ENCODE results near the gene TJP1. TPM values are rescaled to one million over a fixed set of nuclear protein-coding genes. Genes with fewer than 3 reads are reported as not detected.

Gene TJP1
- total RNA-seq, 1 experiment from 2014 or later = 140 TPM

GRCh38 chr15:29799859-29800258 lies 22.4 kb downstream of the TJP1 start:
- no peak overlapping the region for H4K8ac ChIP-seq (replicated peaks; ENCODE audit: insufficient read length, low read depth, low read length)
- peaks cover 9 to 12% of the 10 kb centered on the region in 2 experiments for H3K9me3 Mint-ChIP-seq
- no peak for DNase-seq
- no peak overlapping the region for H3K23ac ChIP-seq (ENCODE audit: insufficient read length, low read depth, low read length)
- no peaks in the 10 kb centered on the region for H3K27me3 Mint-ChIP-seq (ENCODE audit: low read depth)
- no peak overlapping the region for H3K14ac ChIP-seq (ENCODE audit: insufficient read depth, low read length)
- no peak overlapping the region for H2BK15ac ChIP-seq (ENCODE audit: low read depth, low read length)
- no CpG with 5 or more reads among the region's 3 CpGs for WGBS (ENCODE audit: extremely low coverage, insufficient read length, low lambda C conversion rate)
- peaks cover 9 to 16% of the 10 kb centered on the region in 2 experiments; a peak in 3 of 4 replicates for H3K4me1 Mint-ChIP-seq
- no peak overlapping the region for H2BK5ac ChIP-seq (ENCODE audit: insufficient read length, low read length)
- H2AK5ac ChIP-seq (ENCODE audit: insufficient read length, low read length) = no peak overlapping the region
- no peak overlapping the region for H2BK20ac ChIP-seq (ENCODE audit: low read depth, low read length, poor library complexity, severe bottlenecking)
- H2BK12ac ChIP-seq (ENCODE audit: insufficient read length, low read depth, low read length) = no peak overlapping the region
- H3K4me3 Mint-ChIP-seq = no peak overlapping the region
- H3K9ac ChIP-seq (ENCODE audit: extremely low read depth, insufficient read length, low read length) = no peak overlapping the region
- H3K56ac ChIP-seq (ENCODE audit: insufficient read length, low read depth, low read length) = no peak overlapping the region
- no peak overlapping the region for H3K4me2 ChIP-seq (ENCODE audit: insufficient read depth, insufficient read length, low read length)
- H3K9me3 ChIP-seq (ENCODE audit: control insufficient read depth, low read depth, low read length) = no peaks in the 10 kb centered on the region
- H3K79me2 ChIP-seq (ENCODE audit: insufficient read depth, low read length) = peaks cover 10% of the 10 kb centered on the region; the same call in 1 of the 2 replicates
- TF ChIP-seq CTCF (conservative IDR thresholded peaks at IDR 0.05) = no peak
- H3K4ac ChIP-seq (ENCODE audit: low read depth, low read length) = no peak overlapping the region
- H3K23me2 ChIP-seq (ENCODE audit: insufficient read length, low read depth, low read length, poor library complexity, severe bottlenecking) = no peaks in the 10 kb centered on the region
- peaks cover 6% of the 10 kb centered on the region for H3K79me1 ChIP-seq (ENCODE audit: insufficient read depth, low read depth, low read length, poor library complexity, severe bottlenecking)
- no peak overlapping the region for H4K91ac ChIP-seq (ENCODE audit: insufficient read length, low read depth, low read length)
- H4K20me1 ChIP-seq (ENCODE audit: control insufficient read depth, insufficient read depth, insufficient read length) = no peaks in the 10 kb centered on the region
- H3K27ac Mint-ChIP-seq = no peak overlapping the region
- no peak overlapping the region for H2BK120ac ChIP-seq (ENCODE audit: low read depth, low read length, poor library complexity, severe bottlenecking)
- H3K36me3 Mint-ChIP-seq (ENCODE audit: insufficient read depth in 1 of 3, low read depth in 3 of 3) = peaks cover 37 to 42% (median 38%) of the 10 kb centered on the region in 3 experiments
- no peak overlapping the region for H2AFZ ChIP-seq (ENCODE audit: low read length)
- H4K5ac ChIP-seq (ENCODE audit: insufficient read length, low read depth, low read length) = no peak overlapping the region
- H3K4me1 ChIP-seq (ENCODE audit: insufficient read depth, low read length) = peaks cover under 1% of the 10 kb centered on the region; the same call in 1 of the 2 replicates
- no peaks in the 10 kb centered on the region for H3K27me3 ChIP-seq (ENCODE audit: insufficient read depth, low read length)
- H3K27ac ChIP-seq (ENCODE audit: insufficient read length, low read depth, low read length) = no peak overlapping the region
- H3T11ph ChIP-seq (ENCODE audit: low read length) = no peak overlapping the region
- H3K18ac ChIP-seq (ENCODE audit: insufficient read length, low read depth, low read length) = no peak overlapping the region
